GM19099 (cell line): ENCODE data around the gene MLLT3.

Source experiments
- POLR2A ChIP-seq: IDR thresholded peaks from 3 replicates; pipeline ENCODE4 v1.6.1; 2011; ENCODE audit warnings: low read depth; ENCODE audit not compliant: insufficient read length; ENCODE audit errors: extremely low read depth

The MLLT3 gene

GRCh38 chr9:20592673-20593072 lies 29.6 kb downstream of the MLLT3 start:
- no peak for TF ChIP-seq POLR2A

- no peak for TF ChIP-seq POLR2A
Measured at GRCh38 chr9:20591223-20591622, 31.1 kb downstream of the MLLT3 start.

GRCh38 chr9:20584968-20585643 lies 37.2 kb downstream of the MLLT3 start:
- no peak for TF ChIP-seq POLR2A

- TF ChIP-seq POLR2A, result no peak
Measured at GRCh38 chr9:20582150-20582549, 40.1 kb downstream of the MLLT3 start.

- no peak for TF ChIP-seq POLR2A
Measured at GRCh38 chr9:20580673-20581072, 41.6 kb downstream of the MLLT3 start.

GRCh38 chr9:20579524-20580314 lies 42.6 kb downstream of the MLLT3 start:
- TF ChIP-seq POLR2A, result no peak

GRCh38 chr9:20573023-20573422 lies 49.3 kb downstream of the MLLT3 start:
- no peak for TF ChIP-seq POLR2A

- no peak for TF ChIP-seq POLR2A
Measured at GRCh38 chr9:20570756-20571155, 51.5 kb downstream of the MLLT3 start.

GRCh38 chr9:20570087-20570486 lies 52.2 kb downstream of the MLLT3 start:
- TF ChIP-seq POLR2A, result no peak

GRCh38 chr9:20569525-20569924 lies 52.8 kb downstream of the MLLT3 start:
- no peak for TF ChIP-seq POLR2A

- no peak for TF ChIP-seq POLR2A
Measured at GRCh38 chr9:20568400-20568799, 53.9 kb downstream of the MLLT3 start.

GRCh38 chr9:20566401-20566800 lies 55.9 kb downstream of the MLLT3 start:
- no peak for TF ChIP-seq POLR2A

- no peak for TF ChIP-seq POLR2A
Measured at GRCh38 chr9:20564650-20565049, 57.6 kb downstream of the MLLT3 start.

- no peak for TF ChIP-seq POLR2A
Measured at GRCh38 chr9:20563917-20564316, 58.4 kb downstream of the MLLT3 start.

- TF ChIP-seq POLR2A, result no peak
Measured at GRCh38 chr9:20562051-20562450, 60.2 kb downstream of the MLLT3 start.

GRCh38 chr9:20561531-20561930 lies 60.8 kb downstream of the MLLT3 start:
- TF ChIP-seq POLR2A, result no peak

- no peak for TF ChIP-seq POLR2A
Measured at GRCh38 chr9:20559231-20559890, 62.9 kb downstream of the MLLT3 start.

- no peak for TF ChIP-seq POLR2A
Measured at GRCh38 chr9:20558566-20559016, 63.7 kb downstream of the MLLT3 start.
